CD4-positive, alpha-beta T cell (primary cell): ENCODE data around the gene ATP5PD. TPM values are rescaled to one million over a fixed set of nuclear protein-coding genes. Genes with fewer than 3 reads are reported as not detected.

Experiments used
- ATAC-seq: fragments of 200-7000 bp; cut with Tn5 transposase; one replicate; pipeline ENCODE4 v1.10.0; 2022; ENCODE audit warnings: mild to moderate bottlenecking; ENCODE audit not compliant: poor library complexity
- CTCF ChIA-PET: fragments of 350-600 bp; sonication (Branson Sonifier 250); formaldehyde crosslinking; loops from one replicate; lab custom pipeline; 2021; ENCODE audit warnings: antibody characterized with exemption, inconsistent platforms; lab: Charles Lee
- POLR2A ChIA-PET: fragments of 350-600 bp; sonication (Branson Sonifier 250); formaldehyde crosslinking; loops from one replicate; lab custom pipeline; 2021; ENCODE audit warnings: antibody characterized with exemption, inconsistent platforms; lab: Charles Lee
- DNase-seq, 14 experiments: peaks; one replicate each; pipeline ENCODE4 v3.0.0-alpha.2; 2013 to 2020; ENCODE audit warnings: mixed read lengths in 2 of 14
- H3K27ac ChIP-seq, 2 donors: one replicate each; pipeline versions ENCODE4 v1.5.1 to v1.7.0; 2013; ENCODE audit warnings: low read length in 2 of 2, low read depth in 1 of 2, mild to moderate bottlenecking in 1 of 2
- H3K27me3 ChIP-seq, 2 experiments: 1 replicate in 1 of 2; 2 replicates in 1 of 2; pipeline versions ENCODE4 v1.6.1 to v1.7.0; 2013; ENCODE audit warnings: low read length in 2 of 2, control low read depth in 1 of 2, mild to moderate bottlenecking in 1 of 2, moderate library complexity in 1 of 2; ENCODE audit not compliant: insufficient read depth in 2 of 2, control insufficient read depth in 1 of 2
- H3K36me3 ChIP-seq: one replicate; pipeline ENCODE4 v1.6.1; 2013; ENCODE audit warnings: low read length, control low read depth; ENCODE audit not compliant: insufficient read depth
- H3K4me1 ChIP-seq: one replicate; pipeline ENCODE4 v1.6.1; 2013; ENCODE audit warnings: low read length, control low read depth; ENCODE audit not compliant: insufficient read depth
- H3K4me3 ChIP-seq: one replicate; pipeline ENCODE4 v1.5.1; 2013; ENCODE audit warnings: mild to moderate bottlenecking, low read length, moderate library complexity
- H3K9me3 ChIP-seq, 2 experiments: 1 replicate in 1 of 2; 2 replicates in 1 of 2; pipeline versions ENCODE4 v1.6.1 to v1.7.0; 2013; ENCODE audit warnings: low read length in 2 of 2, mild to moderate bottlenecking in 2 of 2, control low read depth in 1 of 2, moderate library complexity in 1 of 2; ENCODE audit not compliant: control insufficient read depth in 1 of 2, insufficient read depth in 1 of 2
- H3K27ac Mint-ChIP-seq: one replicate; pipeline ENCODE4 v1.8.0; 2020; ENCODE audit warnings: mixed read lengths
- H3K27me3 Mint-ChIP-seq: one replicate; pipeline ENCODE4 v1.8.0; 2021; ENCODE audit warnings: mixed read lengths
- H3K36me3 Mint-ChIP-seq: one replicate; pipeline ENCODE4 v1.8.0; 2021; ENCODE audit warnings: low read depth, mixed read lengths
- H3K4me1 Mint-ChIP-seq: one replicate; pipeline ENCODE4 v1.8.0; 2021; ENCODE audit warnings: low read depth, mixed read lengths
- H3K4me3 Mint-ChIP-seq: one replicate; pipeline ENCODE4 v1.8.0; 2020; ENCODE audit warnings: mild to moderate bottlenecking, mixed read lengths
- H3K9me3 Mint-ChIP-seq: one replicate; pipeline ENCODE4 v1.8.0; 2020; ENCODE audit warnings: mixed read lengths
- intact Hi-C, 2 experiments: fragments of 100-400 bp; cut with DNase I in 1 of 2; cut with micrococcal nuclease in 1 of 2; formaldehyde crosslinking; loops; one replicate each; pipeline versions ENCODE4 v1.15.1 to v1.9.0; 2023 to 2025; cut with DNase I, micrococcal nuclease
- total RNA-seq, 174 experiments: library from RNA in 2 of 174; stranded (reverse) in 2 of 174; gene quantifications; one replicate each; pipeline ENCODE4 v1.2.3 and lab custom pipeline; 2021 to 2026
- TF ChIP-seq, protein P1 (sequence below): fragments of 200-600 bp; IDR thresholded peaks from one replicate; pipeline ENCODE4 v1.8.0; 2022; ENCODE audit warnings: antibody characterized with exemption, mild to moderate bottlenecking

The ATP5PD gene
- total RNA-seq, 2 experiments from 2014 or later = 98.5 to 112 TPM

GRCh38 chr17:75012346-75013091, 34.2 kb downstream of the ATP5PD start, which contains the start of gene MRPL58:
Gene MRPL58 (plus strand): TSS chr17:75012670. CDS start chr17:75012687, 17 bp downstream.
- ATAC-seq = peak; percentile 97
- no peaks in the 10 kb centered on the region for H3K9me3 Mint-ChIP-seq
- H3K36me3 ChIP-seq = peaks cover 12% of the 10 kb centered on the region
- no peaks in the 10 kb centered on the region for H3K9me3 ChIP-seq
- H3K27me3 Mint-ChIP-seq = no peaks in the 10 kb centered on the region
- peaks cover 18% of the 10 kb centered on the region for H3K4me1 ChIP-seq
- H3K27me3 ChIP-seq = no peaks in the 10 kb centered on the region
- peak; percentile 62 to 90 (median 75) for DNase-seq
- POLR2A ChIA-PET = interaction anchor here (0.5 to 3.7 kb wide), 28 partner anchors 12 to 655 kb away, joined by 3 to 61 read pairs (median 5); partner anchors contain the start of genes ARMC7, ATP5PD, CDR2L and GGA3
- CTCF ChIA-PET = interaction anchor here (0.6 to 3.3 kb wide), 19 partner anchors 8 to 248 kb away, joined by 3 to 51 read pairs (median 7); partner anchors contain the start of genes ATP5PD, CDR2L, GGA3 and HID1
- H3K36me3 Mint-ChIP-seq = peaks cover 31% of the 10 kb centered on the region
- H3K27ac Mint-ChIP-seq = peak within 1 kb of the TSS; percentile 85
- peaks cover 35% of the 10 kb centered on the region for H3K4me1 Mint-ChIP-seq
- TF ChIP-seq, protein P1, sequence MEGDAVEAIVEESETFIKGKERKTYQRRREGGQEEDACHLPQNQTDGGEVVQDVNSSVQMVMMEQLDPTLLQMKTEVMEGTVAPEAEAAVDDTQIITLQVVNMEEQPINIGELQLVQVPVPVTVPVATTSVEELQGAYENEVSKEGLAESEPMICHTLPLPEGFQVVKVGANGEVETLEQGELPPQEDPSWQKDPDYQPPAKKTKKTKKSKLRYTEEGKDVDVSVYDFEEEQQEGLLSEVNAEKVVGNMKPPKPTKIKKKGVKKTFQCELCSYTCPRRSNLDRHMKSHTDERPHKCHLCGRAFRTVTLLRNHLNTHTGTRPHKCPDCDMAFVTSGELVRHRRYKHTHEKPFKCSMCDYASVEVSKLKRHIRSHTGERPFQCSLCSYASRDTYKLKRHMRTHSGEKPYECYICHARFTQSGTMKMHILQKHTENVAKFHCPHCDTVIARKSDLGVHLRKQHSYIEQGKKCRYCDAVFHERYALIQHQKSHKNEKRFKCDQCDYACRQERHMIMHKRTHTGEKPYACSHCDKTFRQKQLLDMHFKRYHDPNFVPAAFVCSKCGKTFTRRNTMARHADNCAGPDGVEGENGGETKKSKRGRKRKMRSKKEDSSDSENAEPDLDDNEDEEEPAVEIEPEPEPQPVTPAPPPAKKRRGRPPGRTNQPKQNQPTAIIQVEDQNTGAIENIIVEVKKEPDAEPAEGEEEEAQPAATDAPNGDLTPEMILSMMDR = peak; percentile 75
- peak within 1 kb of the TSS; percentile 95 for H3K4me3 ChIP-seq
- H3K27ac ChIP-seq = peak within 1 kb of the TSS; percentile 7 to 52
- H3K4me3 Mint-ChIP-seq = peak within 1 kb of the TSS; percentile 96
- intact Hi-C loops = loop anchor here (1.0 to 2.0 kb wide), 4 partner anchors 22 to 50 kb away; partner anchors contain the start of genes ATP5PD (in 1 of the 2) and KCTD2 (in 1 of the 2)

DNA sequence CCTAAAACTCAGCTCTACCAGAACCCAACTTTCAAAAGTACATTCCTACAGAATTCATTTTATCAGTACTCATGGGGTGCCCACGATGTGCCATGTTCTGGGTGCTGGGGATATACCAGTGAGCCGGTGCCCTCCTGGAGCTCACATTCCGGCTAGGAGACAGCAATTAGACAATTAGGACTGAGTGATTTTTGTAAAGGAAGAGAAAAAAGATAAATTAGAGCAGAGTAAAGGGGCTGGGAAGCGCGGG, 34.7 kb downstream of the ATP5PD start:
- H3K9me3 Mint-ChIP-seq = no peaks in the 10 kb centered on the region

More for the DNA sequence above, 34.7 kb downstream of the ATP5PD start:
- Mint-ChIP-seq H3K4me1 (peaks cover 35% of the 10 kb centered on the region), H3K27me3 (no peaks in the 10 kb centered on the region), H3K27ac (peak overlapping the region; percentile 85), H3K36me3 (peaks cover 31% of the 10 kb centered on the region), H3K4me3 (peak overlapping the region; percentile 96)
- ChIA-PET POLR2A (interaction anchor here (0.5 to 3.7 kb wide), 22 partner anchors 13 to 655 kb away, joined by 3 to 61 read pairs (median 6); partner anchors contain the start of genes ARMC7, ATP5PD, CDR2L and GGA3), CTCF (interaction anchor here (0.7 to 3.3 kb wide), 16 partner anchors 12 to 249 kb away, joined by 3 to 51 read pairs (median 8); partner anchors contain the start of genes ATP5PD, CDR2L, GGA3 and HID1)
- H3K9me3 ChIP-seq = no peaks in the 10 kb centered on the region
- intact Hi-C loops = loop anchor here (1.0 to 2.0 kb wide), 4 partner anchors 23 to 50 kb away; partner anchors contain the start of genes ATP5PD (in 1 of the 2) and KCTD2 (in 1 of the 2)
- peak overlapping the region; percentile 95 for H3K4me3 ChIP-seq
- peaks cover 8% of the 10 kb centered on the region for H3K36me3 ChIP-seq
- H3K27me3 ChIP-seq = no peaks in the 10 kb centered on the region
- DNase-seq (no peak), ATAC-seq (no peak)
- H3K27ac ChIP-seq = peak overlapping the region; percentile 7 to 45
- H3K4me1 ChIP-seq = peaks cover 18% of the 10 kb centered on the region
- TF ChIP-seq, protein P1 = no peak
